Thyroid gland (tissue), 4 donors: ENCODE measurements around the gene FCHSD2.

Experiments used
- CTCF ChIP-seq, 6 experiments: fragments of 200-600 bp in 3 of 6; fragments of 450-650 bp in 3 of 6; sonication (generic) in 3 of 6; IDR thresholded peaks; one replicate each; pipeline ENCODE4 v1.5.1; 2016 to 2019; ENCODE audit warnings: antibody characterized with exemption in 6 of 6, mild to moderate bottlenecking in 2 of 6, inconsistent platforms in 1 of 6, moderate library complexity in 1 of 6
- POLR2A ChIP-seq, 2 donors: fragments of 450-650 bp; IDR thresholded peaks; one replicate each; pipeline ENCODE4 v1.6.1; 2017; ENCODE audit warnings: antibody characterized with exemption in 2 of 2, mild to moderate bottlenecking in 2 of 2, moderate library complexity in 1 of 2

GRCh38 chr11:73004088-73004487, 138.0 kb downstream of the FCHSD2 start:
- TF ChIP-seq CTCF (IDR thresholded peaks at IDR 0.05) (no peak), POLR2A (IDR thresholded peaks at IDR 0.05) (no peak)
